HepG2 (cell line): ENCODE results near the gene TPBGL. TPM values are rescaled to one million over a fixed set of nuclear protein-coding genes. Genes with fewer than 3 reads are reported as not detected.

ENCODE experiments used
- CEBPG ChIP-seq: IDR thresholded peaks from 2 replicates; pipeline ENCODE4 v1.6.1; 2016
- DMTF1 ChIP-seq: sonication (generic); formaldehyde crosslinking; IDR thresholded peaks from 2 replicates; pipeline ENCODE4 v1.4.0; 2020; ENCODE audit warnings: mild to moderate bottlenecking, missing genetic modification reagents
- ELF4 ChIP-seq: sonication (generic); formaldehyde crosslinking; IDR thresholded peaks from 2 replicates; pipeline ENCODE4 v1.5.0; 2020; ENCODE audit warnings: missing genetic modification reagents, mild to moderate bottlenecking, moderate library complexity, borderline replicate concordance
- LBX2 ChIP-seq: sonication (generic); formaldehyde crosslinking; IDR thresholded peaks from 2 replicates; pipeline ENCODE4 v1.5.0; 2020; ENCODE audit warnings: missing genetic modification reagents, mild to moderate bottlenecking, borderline replicate concordance
- NPAS2 ChIP-seq: sonication (generic); formaldehyde crosslinking; IDR thresholded peaks from 2 replicates; pipeline ENCODE4 v1.8.0; 2022; ENCODE audit warnings: mild to moderate bottlenecking, missing genetic modification reagents, borderline replicate concordance
- NRL ChIP-seq: sonication (generic); formaldehyde crosslinking; IDR thresholded peaks from 2 replicates; pipeline ENCODE4 v1.5.0; 2020; ENCODE audit warnings: missing genetic modification reagents, mild to moderate bottlenecking, moderate library complexity, borderline replicate concordance
- SRSF1 ChIP-seq: fragments of 200-400 bp; formaldehyde crosslinking; optimal IDR thresholded peaks from 2 replicates; pipeline ENCODE3; 2017; ENCODE audit warnings: mild to moderate bottlenecking, low read depth, low read length, moderate library complexity
- STAT5B ChIP-seq: sonication (generic); formaldehyde crosslinking; IDR thresholded peaks from 2 replicates; pipeline ENCODE4 v1.4.0; 2020; ENCODE audit warnings: missing genetic modification reagents
- TBL1XR1 ChIP-seq: fragments of 150-350 bp; IDR thresholded peaks from 2 replicates; pipeline ENCODE4 v1.6.1; 2014; ENCODE audit warnings: borderline replicate concordance, low read length; ENCODE audit not compliant: partially characterized antibody
- YY1 ChIP-seq: IDR thresholded peaks from 2 replicates; pipeline ENCODE4 v1.6.1; 2011; ENCODE audit warnings: low read length, low read depth, moderate library complexity, mild to moderate bottlenecking; ENCODE audit not compliant: insufficient read depth, insufficient replicate concordance
- ZBTB26 ChIP-seq: IDR thresholded peaks from 2 replicates; pipeline ENCODE4 v1.6.1; 2016; ENCODE audit warnings: missing compliant biosample characterization, missing genetic modification reagents, borderline replicate concordance
- ZFP36L1 ChIP-seq: sonication (generic); formaldehyde crosslinking; IDR thresholded peaks from 2 replicates; pipeline ENCODE4 v1.8.0; 2022; ENCODE audit warnings: mild to moderate bottlenecking, missing genetic modification reagents, moderate library complexity
- ZFX ChIP-seq: sonication (generic); formaldehyde crosslinking; IDR thresholded peaks from 2 replicates; pipeline ENCODE4 v1.4.0; 2020; ENCODE audit warnings: mild to moderate bottlenecking, low read depth, missing genetic modification reagents, moderate library complexity
- ZNF350 ChIP-seq: sonication (generic); formaldehyde crosslinking; IDR thresholded peaks from 2 replicates; pipeline ENCODE4 v1.4.0; 2020; ENCODE audit warnings: mild to moderate bottlenecking, low read depth, missing genetic modification reagents, borderline replicate concordance
- ZNF496 ChIP-seq: sonication (generic); formaldehyde crosslinking; IDR thresholded peaks from 2 replicates; pipeline ENCODE4 v1.8.1; 2023; ENCODE audit warnings: mild to moderate bottlenecking, moderate library complexity, missing genetic modification reagents; ENCODE audit not compliant: insufficient replicate concordance
- ZNF879 ChIP-seq: sonication (generic); formaldehyde crosslinking; IDR thresholded peaks from 2 replicates; pipeline ENCODE4 v1.8.1; 2023; ENCODE audit warnings: missing genetic modification reagents
- ZSCAN25 ChIP-seq: sonication (generic); formaldehyde crosslinking; IDR thresholded peaks from 2 replicates; pipeline ENCODE4 v1.8.0; 2022; ENCODE audit warnings: mild to moderate bottlenecking, missing genetic modification reagents
- polyA plus RNA-seq, 8 experiments: library from polyadenylated mRNA; depleted of rRNA in 3 of 8; stranded (reverse) in 7 of 8; unstranded in 1 of 8; fragments of >200 nt; fragmentation: Illumina TruSeq in 4 of 8; extraction: Trizol in 4 of 8; gene quantifications; 2 replicates each; pipeline versions ENCODE4 v1.2.1 to v1.2.3, GENCODE V29; 2011 to 2016; ENCODE audit warnings: low read depth in 4 of 8, missing spikeins in 1 of 8, mixed read lengths in 1 of 8; ENCODE audit not compliant: insufficient read depth in 1 of 8
- total RNA-seq, 5 experiments: library from RNA; depleted of rRNA; stranded (reverse); fragments of >200 nt; fragmentation: Illumina TruSeq; extraction: Trizol; gene quantifications; 2 replicates each; pipeline ENCODE4 v1.2.3, GENCODE V29; 2016; ENCODE audit warnings: low read depth in 1 of 5
- TF ChIP-seq, protein P1 (sequence below): sonication (generic); formaldehyde crosslinking; IDR thresholded peaks from 2 replicates; pipeline ENCODE4 v1.8.1; 2023; ENCODE audit warnings: mild to moderate bottlenecking, inconsistent platforms, moderate library complexity, missing genetic modification reagents, borderline replicate concordance
- TF ChIP-seq, protein P2 (sequence below): sonication (generic); formaldehyde crosslinking; IDR thresholded peaks from 2 replicates; pipeline ENCODE4 v1.4.0; 2020; ENCODE audit warnings: missing genetic modification reagents

TPBGL gene
- total and polyA plus RNA-seq, 2 of the 13 experiments (the other 11 are each of a cell fraction or from before 2014, with no cell fraction given): not detected

DNA sequence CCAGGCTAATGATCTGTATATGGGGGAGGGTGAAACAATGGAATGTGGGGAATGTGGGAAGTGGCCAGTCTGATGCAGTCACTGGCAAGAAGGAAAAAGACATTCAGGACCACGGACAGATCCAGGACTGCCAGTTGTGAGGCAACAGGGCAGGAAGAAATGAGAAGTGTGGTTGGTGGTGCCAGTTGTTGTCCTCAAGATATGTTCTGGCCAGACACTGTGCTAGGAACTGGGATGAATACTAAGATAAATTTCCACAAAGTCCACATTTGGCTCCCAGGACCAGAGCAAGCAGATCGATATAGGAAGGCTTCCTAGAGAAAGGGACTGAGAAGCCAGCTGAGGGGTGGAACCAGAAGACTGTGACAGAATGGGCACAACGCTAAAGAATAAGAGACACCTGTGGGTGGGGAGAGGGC is 6.8 kb upstream of the TPBGL start (continued):
- TF ChIP-seq, protein P1, sequence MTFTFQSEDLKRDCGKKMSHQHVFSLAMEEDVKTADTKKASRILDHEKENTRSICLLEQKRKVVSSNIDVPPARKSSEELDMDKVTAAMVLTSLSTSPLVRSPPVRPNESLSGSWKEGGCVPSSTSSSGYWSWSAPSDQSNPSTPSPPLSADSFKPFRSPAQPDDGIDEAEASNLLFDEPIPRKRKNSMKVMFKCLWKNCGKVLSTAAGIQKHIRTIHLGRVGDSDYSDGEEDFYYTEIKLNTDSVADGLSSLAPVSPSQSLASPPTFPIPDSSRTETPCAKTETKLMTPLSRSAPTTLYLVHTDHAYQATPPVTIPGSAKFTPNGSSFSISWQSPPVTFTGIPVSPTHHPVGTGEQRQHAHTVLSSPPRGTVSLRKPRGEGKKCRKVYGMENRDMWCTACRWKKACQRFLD (CRISPR knock-in tag): no peak
- peak; percentile 83 for TF ChIP-seq CEBPG
- TF ChIP-seq ZFP36L1 (CRISPR knock-in tag): no peak
- no peak for TF ChIP-seq LBX2 (CRISPR knock-in tag)
- no peak for TF ChIP-seq ZSCAN25 (CRISPR knock-in tag)
- no peak for TF ChIP-seq NRL (CRISPR knock-in tag)
- TF ChIP-seq YY1: no peak
- TF ChIP-seq NPAS2 (CRISPR knock-in tag): no peak
- TF ChIP-seq ZNF350: no peak
- no peak for TF ChIP-seq TBL1XR1
- no peak for TF ChIP-seq ZNF496 (CRISPR knock-in tag)
- TF ChIP-seq ZBTB26 (CRISPR knock-in tag): 0 out of 2 replicates have a peak, but pooled peaks have one; percentile 68
- no peak for TF ChIP-seq ZNF879 (CRISPR knock-in tag)
- TF ChIP-seq, protein P2, sequence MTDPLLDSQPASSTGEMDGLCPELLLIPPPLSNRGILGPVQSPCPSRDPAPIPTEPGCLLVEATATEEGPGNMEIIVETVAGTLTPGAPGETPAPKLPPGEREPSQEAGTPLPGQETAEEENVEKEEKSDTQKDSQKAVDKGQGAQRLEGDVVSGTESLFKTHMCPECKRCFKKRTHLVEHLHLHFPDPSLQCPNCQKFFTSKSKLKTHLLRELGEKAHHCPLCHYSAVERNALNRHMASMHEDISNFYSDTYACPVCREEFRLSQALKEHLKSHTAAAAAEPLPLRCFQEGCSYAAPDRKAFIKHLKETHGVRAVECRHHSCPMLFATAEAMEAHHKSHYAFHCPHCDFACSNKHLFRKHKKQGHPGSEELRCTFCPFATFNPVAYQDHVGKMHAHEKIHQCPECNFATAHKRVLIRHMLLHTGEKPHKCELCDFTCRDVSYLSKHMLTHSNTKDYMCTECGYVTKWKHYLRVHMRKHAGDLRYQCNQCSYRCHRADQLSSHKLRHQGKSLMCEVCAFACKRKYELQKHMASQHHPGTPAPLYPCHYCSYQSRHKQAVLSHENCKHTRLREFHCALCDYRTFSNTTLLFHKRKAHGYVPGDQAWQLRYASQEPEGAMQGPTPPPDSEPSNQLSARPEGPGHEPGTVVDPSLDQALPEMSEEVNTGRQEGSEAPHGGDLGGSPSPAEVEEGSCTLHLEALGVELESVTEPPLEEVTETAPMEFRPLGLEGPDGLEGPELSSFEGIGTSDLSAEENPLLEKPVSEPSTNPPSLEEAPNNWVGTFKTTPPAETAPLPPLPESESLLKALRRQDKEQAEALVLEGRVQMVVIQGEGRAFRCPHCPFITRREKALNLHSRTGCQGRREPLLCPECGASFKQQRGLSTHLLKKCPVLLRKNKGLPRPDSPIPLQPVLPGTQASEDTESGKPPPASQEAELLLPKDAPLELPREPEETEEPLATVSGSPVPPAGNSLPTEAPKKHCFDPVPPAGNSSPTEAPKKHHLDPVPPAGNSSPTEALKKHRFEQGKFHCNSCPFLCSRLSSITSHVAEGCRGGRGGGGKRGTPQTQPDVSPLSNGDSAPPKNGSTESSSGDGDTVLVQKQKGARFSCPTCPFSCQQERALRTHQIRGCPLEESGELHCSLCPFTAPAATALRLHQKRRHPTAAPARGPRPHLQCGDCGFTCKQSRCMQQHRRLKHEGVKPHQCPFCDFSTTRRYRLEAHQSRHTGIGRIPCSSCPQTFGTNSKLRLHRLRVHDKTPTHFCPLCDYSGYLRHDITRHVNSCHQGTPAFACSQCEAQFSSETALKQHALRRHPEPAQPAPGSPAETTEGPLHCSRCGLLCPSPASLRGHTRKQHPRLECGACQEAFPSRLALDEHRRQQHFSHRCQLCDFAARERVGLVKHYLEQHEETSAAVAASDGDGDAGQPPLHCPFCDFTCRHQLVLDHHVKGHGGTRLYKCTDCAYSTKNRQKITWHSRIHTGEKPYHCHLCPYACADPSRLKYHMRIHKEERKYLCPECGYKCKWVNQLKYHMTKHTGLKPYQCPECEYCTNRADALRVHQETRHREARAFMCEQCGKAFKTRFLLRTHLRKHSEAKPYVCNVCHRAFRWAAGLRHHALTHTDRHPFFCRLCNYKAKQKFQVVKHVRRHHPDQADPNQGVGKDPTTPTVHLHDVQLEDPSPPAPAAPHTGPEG (CRISPR knock-in tag): 0 out of 2 replicates have a peak, but pooled peaks have one; percentile 63
- no peak for TF ChIP-seq ELF4 (CRISPR knock-in tag)
- no peak for TF ChIP-seq ZFX (CRISPR knock-in tag)
- no peak for TF ChIP-seq SRSF1
- TF ChIP-seq DMTF1 (CRISPR knock-in tag): no peak
- 0 out of 2 replicates have a peak, but pooled peaks have one; percentile 50 for TF ChIP-seq STAT5B (CRISPR knock-in tag)
